C1 segment of cervical spinal cord (tissue), 14 donors: ENCODE measurements around the gene PTPN14.
"Not testable (repeated sequence)": the region's sequence is repeated elsewhere in the genome, so short reads cannot be mapped to it uniquely, and the experiment has no call there.

Experiments
- DNase-seq, 14 donors: peaks; one replicate each; lab custom pipeline; 2025; lab: John Stamatoyannopoulos, UW

Gene PTPN14

DNA sequence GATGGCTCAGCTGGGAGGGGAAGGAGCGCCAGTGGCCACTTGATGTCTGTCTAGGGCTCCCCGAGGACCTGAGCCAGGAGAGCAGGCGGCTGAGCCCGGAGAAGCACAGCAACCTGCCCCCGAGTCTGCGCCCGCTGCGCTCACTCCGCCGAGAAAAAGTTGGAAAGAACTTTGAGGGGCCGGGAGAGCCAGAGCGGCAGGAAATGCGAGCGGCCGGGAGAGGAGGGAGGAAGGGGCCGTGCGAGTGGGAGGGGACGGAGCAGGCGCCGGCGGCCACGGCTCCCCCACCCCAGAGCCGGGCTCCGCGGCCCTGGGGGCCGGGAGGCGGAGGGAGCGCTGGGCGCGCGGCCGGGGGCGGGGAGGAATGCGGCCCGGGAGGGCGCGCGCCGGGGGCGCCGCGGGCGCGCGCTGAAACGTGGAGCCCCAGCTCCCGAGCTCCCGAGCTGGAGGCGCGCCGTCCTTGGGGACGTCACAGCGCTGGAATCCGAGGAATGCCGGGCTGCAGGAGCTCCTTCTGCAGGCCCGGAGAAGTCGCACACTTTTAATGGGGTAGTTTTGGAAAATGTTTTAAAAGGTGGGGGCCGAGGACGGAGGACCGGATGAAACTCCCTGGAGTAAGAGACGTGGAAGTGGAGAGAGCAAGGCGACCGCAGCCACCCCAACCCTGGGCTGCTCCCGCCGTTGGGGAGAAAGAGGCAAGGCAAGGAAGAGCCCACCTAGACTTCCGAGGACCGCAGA, at the start of gene PTPN14:
TSS of gene PTPN14 (minus strand) at position 167 of the 738 bp plus-strand sequence. CDS start 86,799 bp downstream, outside the sequence.
- DNase-seq = peak in 10 of 14 donors; percentile 27 to 69 (median 48)

DNA sequence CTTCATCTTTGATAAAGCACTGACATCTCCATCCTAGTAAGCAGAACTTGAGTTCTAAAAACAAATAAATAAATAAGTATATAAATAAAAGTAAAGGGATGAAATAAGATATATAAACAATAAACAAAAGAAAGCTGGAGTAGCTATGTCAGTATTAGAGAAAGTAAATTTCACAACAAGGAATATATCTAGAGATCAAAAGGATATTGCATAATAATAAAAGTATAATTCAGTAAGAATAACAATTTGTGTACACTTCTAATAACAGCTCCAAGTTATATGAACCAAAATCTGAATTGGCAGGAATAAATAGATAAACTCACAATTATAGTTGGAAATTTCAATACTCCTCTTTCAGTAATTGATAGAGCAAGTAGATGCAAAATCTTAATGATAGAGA, 41.8 kb upstream of the PTPN14 start:
- DNase-seq = no peak

- DNase-seq = not testable (repeated sequence)
Observed at GRCh38 chr1:214591918-214592317, 40.5 kb upstream of the PTPN14 start.

DNA sequence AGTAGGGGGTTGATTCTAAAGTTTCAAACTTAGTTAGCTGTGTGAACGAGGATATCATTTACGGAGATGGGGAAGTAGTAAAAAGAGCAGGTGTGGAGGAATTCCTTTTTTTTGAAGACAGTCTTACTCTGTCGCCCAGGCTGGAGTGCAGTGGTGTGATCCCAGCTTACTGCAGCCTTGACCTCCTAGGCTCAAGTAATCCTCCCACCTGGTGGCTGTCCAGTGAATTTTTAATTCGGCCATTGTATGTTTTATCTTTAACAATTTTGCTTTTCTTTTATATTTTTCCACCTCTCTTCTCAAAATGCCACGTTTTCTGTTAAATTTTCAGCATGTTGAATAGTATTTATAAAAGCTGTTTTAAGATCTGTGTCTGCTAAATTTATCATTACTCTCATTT, 39.3 kb upstream of the PTPN14 start:
- no peak for DNase-seq

DNA sequence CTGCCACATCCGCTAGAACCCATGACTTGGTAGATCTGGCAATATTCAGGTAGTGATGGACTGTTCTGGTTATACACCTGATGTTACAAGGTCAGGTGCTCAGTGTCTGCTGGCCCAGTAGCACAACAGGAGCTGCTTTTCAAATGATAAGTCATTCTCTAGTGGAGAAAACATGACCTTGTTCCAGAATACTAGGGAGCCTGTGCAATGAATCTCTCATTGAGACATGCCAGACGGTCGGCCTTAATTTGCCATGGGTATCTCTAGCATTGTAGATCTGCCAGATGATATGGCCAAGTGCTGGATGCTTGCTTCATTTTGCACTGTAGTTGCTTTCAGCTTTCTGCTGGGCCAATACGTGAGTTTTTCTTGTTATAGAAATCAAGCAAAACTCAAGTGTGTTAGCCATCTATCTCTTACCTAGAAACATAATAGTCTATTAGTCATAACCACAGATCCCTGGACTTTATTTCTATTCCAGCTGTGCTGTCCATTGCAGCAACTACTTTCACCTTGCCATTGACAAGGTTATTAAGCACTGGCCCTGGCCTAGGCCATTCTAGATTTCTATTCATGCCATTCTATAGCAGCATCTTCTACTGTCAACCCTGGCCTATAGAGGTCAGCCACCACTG, 37.7 kb upstream of the PTPN14 start:
- no peak for DNase-seq

- no peak for DNase-seq
Observed at GRCh38 chr1:214587165-214587564, 35.8 kb upstream of the PTPN14 start.

- DNase-seq = no peak
Observed at GRCh38 chr1:214586621-214587020, 35.2 kb upstream of the PTPN14 start.

GRCh38 chr1:214584805-214585766, 33.7 kb upstream of the PTPN14 start:
- DNase-seq = no peak

DNA sequence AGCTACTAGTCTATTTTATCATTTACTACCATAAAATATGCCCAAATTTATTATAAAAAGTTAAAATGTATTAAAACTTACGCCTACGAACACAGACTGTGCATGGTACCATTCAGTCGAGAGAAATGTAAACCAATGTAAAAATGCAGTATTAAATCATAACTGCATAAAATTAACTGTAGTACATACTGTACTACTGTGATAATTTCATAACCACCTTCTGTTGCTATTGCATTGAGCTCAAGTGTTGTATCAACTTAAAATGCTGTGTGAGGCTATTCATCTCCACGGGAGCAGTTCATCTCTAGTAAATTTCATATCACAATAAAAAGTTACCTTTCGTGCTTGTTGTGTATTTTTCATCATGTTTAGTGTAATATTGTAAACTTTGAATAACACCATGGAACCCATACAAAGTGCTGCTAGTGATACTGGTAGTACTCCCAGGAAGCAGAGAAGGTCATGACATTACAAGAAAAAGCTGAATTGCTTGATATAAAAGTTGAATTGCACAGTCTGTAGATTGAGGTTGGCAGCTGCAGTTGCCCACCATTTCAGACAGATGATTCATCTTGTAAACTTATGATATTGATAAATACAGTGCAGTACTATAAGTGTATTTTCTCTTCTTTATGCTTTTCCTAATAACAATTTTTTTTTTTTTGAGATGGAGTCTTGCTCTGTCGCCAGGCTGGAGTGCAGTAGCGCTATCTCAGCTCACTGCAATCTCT, 32.6 kb upstream of the PTPN14 start:
- DNase-seq = no peak

GRCh38 chr1:214583113-214583512, 31.7 kb upstream of the PTPN14 start:
- no peak for DNase-seq

DNA sequence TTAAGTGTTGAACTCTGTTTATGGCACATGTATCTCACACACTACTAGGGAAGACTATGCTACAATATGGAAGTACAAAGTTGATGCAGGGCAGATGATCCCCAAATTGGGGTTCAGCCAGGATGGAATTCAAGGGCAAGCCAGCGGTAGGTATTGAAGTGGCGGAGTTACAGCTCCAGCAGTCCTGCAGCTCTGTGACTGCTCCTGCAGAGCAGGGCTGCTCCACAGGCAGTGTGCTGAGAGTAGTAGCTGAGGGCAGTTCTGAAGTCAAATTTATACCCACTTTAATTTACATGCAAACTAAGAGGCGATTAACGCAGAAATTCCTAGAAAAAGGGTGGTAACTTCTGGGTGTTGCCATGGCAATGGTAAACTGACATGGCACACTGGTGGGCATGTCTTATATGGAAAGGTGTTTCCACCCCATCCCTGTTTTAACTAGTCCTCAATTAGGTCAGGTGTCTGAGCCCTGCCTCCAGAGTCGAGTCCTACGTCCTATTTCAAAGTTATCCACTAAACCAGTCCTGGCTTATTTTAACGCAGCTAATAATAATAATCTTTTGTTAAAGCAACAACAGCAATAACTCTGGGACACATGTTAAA, 31.0 kb upstream of the PTPN14 start:
- no peak for DNase-seq

DNA sequence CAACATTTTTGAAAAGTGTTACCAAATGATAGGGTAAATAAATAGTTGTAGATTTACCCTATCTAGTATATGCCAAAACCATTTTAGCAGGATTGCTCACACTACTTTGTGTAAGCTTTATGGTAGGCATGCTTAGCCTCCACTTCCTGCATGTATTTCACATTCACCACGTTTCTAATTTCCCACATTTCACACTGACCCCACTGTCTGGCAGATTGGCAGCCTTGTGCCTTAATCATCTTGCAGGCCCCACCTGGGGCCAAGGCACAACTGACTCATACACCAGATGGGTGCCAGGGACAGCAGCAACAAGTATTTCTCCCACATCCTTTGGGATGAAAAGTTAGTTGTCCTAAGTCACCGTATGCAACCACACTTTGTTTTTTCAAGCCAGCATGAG, 30.4 kb upstream of the PTPN14 start:
- no peak for DNase-seq

DNA sequence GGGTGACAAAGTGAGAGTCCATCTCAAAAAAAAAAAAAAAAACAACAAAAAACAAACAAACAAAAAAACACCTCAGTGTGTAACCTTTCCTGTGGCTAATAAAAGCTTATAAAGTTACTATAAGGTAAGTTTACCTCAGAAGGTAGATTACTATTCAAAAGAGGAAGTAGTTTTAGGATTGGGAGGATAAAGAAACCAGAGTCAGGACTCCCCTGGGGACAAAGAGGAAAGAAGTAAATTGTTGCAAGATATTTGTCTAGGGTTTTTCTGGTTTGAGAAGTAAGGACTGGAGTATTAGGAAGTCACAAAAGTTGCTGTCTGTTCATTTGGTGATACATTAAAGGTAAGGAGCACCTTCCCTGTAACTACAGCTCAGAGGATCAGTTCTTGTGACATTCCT, 27.8 kb upstream of the PTPN14 start:
- DNase-seq = no peak

DNA sequence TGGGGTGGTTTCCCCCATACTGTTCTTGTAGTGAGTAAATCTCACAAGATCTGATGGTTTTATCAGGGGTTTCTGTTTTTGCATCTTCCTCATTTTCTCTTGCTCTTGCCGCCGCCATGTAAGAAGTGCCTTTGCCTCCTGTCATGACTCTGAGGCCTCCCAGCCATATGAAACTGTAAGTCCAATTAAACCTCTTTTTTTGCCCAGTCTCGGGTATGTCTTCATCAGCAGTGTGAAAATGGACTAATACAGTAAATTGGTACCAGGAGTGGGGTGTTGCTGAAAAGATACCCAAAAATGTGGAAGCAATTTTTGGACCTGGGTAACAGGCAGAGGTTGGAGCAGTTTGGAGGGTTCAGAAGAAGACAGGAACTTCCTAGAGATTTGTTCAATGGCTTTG, 24.7 kb upstream of the PTPN14 start:
- not testable (repeated sequence) for DNase-seq

GRCh38 chr1:214574598-214575411, 23.4 kb upstream of the PTPN14 start:
- DNase-seq = no peak

DNA sequence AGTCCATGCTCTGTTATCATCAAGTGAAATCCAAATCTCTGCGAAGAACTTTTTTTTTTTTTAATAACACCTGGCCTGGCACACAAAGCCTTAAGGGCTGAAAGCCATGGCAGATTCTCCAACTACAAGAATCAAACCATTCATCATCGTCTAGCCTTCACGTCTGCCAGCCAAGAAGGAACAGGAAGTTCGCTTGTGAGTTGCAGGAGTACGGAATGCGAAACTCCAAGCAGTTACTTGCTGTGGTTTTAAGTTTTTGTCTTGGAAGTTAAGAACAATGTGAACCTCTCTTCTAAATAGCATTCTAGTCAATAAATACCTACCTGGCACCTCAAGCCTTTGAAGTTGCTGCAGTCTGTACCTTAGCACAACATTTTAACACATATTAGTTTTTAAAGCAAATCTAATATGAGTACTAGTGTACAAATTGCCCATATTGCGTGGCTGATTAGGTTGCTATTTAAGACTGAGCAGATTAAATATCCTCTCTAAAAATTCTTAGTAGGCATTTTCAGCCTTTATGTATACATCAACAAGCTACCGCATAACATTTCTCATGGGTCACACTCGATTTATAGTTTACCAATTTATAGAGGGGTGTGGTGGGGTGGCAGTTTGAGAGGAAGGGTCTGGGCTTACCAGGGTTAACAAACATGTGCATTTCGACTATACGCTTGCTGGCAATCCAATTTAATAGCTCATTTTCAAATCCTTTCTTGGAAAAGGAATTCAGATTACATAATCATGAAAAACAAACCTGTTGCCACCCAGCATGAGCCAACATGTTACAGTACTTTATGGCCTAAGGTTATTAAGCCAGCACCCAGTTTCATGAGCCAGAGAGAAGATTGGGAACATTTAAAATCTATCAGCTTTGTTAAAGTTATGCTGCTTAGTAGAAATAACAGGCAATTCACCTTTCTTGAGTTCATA, 22.2 kb upstream of the PTPN14 start:
- DNase-seq = no peak

DNA sequence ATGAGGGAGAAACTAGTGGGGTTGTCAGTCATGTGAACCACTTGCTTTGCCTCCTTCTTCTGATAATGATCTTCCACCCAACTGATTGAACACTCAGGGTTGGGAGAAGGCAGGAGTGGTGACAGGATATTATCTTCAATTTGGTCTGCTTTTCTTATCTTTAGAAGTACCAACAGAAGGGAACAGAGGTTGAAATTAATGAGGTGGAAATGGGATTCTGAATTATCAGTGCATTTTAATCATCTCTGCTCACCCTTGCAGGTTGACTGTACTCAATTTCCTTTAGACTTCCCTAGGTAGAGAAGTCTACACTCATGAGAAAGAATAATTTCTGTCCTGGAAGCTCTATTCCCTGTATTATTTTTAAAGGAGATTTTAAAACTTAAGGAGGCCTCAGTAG, 19.9 kb upstream of the PTPN14 start:
- no peak for DNase-seq

GRCh38 chr1:214570442-214570841, 19.0 kb upstream of the PTPN14 start:
- no peak for DNase-seq
